Colon (tissue), 2 donors: Measurements from ENCODE around the gene IL17RC.

ENCODE experiments used
- FAIRE-seq: peaks from 2 replicates; lab custom pipeline; 2012; peaks lifted over from hg19 to GRCh38; lab: Jason Lieb, UNC
- donor health status: control.
- donor health status: control.

The IL17RC gene

DNA sequence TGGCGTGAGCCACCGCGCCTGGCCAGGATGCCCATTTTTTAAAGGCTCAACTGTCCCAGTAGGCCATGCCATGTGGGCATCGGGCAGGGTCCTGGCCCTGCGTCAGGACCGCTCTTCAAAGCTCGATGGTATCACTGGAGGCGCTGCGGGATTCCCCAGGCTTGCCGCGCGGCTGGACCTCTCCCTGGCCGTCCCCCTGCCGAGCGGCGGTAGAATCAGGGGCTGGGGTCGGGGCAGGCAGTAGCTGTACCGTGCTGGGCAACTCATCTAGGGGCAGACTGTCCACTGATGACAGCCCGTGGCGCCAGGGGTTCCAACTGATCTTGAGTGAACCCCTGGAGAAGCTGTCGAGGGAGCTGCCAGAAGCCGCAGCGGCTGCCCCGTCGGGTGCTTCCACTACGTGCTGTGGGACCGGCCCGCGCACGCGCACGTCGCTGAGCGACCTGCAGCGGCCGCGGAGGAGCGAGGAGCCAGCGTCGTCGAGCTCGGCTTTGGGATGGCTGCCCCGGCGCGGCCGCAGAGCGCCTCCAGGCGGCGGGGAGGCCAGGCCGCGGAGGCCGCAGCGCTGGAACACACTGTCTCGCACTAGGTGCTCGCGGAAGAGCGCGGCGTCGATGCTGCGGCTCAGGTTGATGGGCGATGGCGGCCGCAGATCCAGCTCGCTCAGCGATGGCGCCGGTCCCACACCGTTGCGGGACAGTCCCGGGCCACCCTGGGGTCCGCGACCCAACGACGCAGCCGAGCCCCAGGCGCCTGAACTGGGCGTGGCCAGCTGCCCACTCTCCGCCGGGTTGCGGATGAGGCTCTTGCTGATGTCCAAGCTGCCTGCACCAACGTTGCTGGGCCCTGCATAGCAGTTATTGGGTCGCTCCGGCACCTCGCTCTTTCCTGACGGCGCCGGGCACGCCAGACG lies 29.5 kb downstream of the IL17RC start:
- FAIRE-seq: no peak

DNA sequence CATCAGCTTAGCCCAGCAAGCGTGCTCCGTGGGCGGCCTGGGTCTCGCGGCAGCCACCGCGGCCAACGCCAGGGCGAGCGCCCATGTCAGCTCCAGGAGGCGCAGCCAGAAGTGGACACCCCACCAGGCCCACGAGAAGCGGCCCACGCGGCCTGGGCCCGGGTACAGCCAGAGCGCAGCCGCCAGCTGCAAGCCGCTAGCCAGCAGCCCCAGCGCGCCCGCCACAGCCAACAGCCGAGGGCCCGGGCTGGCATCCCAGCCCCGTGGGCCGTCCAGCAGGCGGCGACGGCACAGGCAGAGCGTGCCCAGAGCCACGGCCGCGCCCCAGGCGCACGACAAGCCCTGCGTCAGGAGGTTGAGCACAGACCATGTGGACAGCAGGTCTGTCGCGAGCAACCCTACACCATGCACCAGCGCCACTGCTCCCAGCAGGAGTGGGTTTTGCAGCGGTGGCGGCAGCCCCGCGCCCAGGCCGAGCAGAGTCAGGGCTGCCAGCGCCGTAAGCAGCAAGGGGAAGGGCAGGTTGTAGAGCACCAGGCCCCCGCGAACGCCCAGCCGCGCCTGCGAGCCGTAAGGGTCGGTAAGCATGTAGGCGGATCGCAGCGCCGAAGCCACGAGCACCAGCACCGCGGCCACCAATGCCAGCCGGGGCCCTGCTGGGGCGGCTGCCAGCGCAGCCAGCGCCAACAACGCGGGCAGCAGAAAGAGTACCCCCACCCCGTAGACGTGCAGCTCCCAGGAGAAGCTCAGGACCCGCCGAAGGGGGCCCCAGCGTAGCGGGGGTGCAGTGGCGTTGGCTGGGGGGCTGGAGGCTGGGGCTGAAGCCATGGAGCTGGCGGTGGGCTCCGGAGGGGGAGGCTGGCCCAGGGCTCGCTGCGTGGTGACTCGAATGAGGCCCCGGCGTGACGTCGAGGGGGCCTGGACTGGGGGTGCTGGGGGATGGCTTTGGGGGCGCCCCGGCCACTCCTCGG lies 30.4 kb downstream of the IL17RC start:
- no peak for FAIRE-seq

DNA sequence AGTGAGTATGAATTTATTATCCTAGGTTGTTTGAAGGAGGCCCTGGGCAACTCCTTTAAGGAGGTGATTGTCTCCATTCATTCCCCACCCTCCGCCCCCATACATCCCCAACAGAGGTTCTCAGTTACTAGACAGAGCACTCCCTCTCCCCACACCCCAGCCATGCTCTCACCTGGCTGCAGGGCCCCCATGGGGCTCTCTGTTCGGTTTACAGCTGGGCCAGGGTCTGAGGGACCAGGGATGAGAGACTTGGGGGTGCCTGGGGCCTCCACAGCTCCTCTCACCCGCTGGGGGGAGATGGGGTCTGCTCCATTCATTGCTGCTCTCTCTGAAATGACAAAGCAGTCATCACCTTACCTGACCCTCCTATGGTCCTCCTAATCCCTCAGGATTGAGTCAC lies 31.7 kb downstream of the IL17RC start:
- no peak for FAIRE-seq

DNA sequence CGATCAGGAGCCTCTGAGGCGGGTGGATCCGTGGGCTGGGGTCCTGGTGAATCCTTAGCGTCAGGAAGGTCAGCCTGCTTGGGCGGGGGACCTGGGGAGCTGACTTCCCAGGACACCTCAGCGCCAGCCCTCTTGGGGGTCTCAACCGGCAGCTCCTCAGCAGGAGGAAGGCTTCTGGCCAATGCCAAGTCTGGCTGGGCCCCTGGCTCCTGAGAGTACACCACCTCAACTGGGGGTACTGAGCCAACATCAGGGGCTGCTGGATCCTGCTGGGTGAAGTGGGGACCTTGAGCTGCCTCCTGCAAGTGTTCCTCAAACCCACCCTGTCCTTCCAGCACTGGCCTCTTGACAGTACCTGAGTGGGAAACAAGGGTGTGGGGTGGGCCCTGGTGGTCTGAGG lies 32.2 kb downstream of the IL17RC start:
- no peak for FAIRE-seq

DNA sequence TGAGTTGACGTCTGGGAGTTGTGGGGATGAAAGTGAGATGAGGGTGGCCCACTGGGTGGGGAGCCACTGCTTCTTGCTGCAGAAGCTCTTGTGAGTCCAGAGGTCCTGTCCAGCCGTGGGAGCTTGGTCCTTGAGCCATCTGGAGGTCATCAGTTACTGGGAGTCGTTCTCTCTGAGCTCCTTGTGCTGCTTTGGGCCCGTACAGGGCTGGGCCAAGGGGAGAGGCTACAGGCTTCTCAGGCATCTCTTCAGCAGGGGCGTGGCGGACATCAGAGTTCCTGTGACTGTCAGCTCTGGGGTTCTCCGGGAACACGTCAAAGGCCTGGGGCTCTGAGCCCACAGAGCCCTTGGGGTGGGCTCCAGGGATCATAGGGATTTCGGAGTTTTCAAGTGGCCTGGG lies 32.7 kb downstream of the IL17RC start:
- no peak for FAIRE-seq

DNA sequence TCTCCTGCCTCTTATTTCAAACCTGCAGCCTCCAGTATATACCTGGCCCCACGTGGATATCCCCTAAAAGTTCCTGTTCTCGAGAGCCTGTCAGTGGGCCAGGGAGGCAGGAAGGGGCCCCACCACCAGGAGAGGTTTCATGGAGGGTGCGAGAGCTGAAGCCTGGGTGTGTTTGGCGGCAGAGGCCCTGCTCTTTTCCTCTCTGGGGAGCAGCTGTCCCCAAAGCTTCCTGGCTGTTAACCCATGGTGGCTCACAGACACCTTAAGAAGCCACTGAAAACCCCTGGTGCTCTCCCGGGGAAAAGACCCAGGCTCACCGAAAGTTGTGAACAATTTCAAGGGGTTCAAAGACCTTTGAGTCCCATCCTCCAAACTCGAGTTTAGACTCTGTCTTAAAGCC lies 34.2 kb downstream of the IL17RC start:
- FAIRE-seq: no peak

DNA sequence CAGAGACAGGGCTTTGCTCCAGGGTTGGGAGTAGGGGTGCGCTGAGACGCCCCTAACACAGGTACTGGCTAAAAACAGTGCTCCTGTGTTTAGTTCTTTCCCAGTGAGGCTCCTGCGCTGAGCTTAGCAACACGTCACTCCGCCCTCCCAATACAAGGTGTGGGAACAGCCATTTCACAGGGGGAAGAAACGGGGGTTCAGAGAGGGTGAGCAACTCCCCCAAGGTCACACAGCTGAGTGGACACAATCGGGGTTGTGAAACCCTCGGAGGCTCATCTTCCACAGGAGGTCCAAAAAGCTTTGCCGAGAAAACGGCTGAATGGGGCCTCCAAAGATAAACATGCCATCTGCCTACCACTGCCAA lies 34.7 kb downstream of the IL17RC start:
- no peak for FAIRE-seq

DNA sequence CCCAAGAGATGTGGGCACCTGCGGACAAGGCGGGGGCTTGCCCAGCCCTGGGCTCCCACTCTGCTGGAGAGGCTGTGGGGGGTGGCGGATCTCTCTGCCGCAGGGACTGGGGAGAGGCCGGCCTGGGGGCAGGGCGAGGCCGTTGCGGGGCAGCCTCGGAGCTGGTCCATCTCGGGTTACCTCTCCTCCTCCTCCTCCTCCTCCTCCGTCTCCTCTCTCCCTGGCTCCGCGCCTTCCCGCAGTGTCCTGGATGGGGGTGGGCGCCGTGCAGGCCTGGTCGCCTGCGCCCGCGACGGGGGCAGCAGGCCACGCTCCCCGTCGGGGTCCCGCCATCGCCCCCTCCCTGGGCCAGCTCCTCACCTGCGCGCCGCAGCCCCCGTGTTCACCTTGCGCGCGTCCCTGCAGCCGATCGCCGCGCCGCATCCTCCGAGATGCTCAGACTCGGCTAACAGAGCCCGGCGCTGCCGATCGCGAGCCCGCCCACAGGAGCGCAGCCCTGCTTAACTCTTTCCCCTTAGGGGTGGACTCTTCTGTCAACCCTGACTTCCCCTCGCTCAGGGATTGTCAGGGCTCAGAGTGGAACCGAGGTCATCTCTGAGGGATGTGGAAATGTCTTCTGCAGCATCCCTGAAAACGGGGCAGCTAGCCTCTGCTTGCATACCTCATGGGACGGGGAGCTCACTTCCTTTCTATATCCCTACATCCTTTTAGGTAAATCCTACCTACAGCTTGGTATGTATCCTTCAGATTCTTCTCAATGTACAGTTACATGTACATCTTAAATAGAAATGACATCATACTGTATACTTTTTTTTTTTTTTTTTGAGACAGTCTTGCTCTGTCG lies 35.3 kb downstream of the IL17RC start, which contains the start of gene PRRT3:
Gene PRRT3 (minus strand): TSS at position 447 of the 844 bp plus-strand sequence. CDS start 2,293 bp downstream, outside the sequence.
- FAIRE-seq: no peak

DNA sequence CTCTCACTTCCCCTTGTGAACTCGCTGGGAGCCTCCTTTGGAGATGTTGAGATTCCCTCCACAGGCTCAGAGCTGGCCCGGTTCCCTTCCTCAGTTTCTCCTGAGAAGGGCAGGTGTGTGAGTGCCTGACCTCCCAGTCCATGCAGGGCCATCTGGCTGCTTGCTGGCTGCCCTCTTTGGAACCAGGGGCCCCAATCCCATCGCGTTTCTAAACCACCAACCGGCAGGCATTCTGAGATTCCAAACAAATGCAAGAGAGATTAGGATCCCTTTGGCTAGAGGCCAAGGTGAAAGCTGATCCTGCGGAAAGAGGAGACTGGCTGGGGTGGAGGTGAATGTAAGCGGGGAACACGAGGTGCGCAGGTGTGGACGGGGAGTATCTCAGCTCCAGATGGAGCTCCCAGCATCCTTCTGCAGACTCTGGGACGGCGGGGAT lies 38.2 kb downstream of the IL17RC start:
- FAIRE-seq: no peak

DNA sequence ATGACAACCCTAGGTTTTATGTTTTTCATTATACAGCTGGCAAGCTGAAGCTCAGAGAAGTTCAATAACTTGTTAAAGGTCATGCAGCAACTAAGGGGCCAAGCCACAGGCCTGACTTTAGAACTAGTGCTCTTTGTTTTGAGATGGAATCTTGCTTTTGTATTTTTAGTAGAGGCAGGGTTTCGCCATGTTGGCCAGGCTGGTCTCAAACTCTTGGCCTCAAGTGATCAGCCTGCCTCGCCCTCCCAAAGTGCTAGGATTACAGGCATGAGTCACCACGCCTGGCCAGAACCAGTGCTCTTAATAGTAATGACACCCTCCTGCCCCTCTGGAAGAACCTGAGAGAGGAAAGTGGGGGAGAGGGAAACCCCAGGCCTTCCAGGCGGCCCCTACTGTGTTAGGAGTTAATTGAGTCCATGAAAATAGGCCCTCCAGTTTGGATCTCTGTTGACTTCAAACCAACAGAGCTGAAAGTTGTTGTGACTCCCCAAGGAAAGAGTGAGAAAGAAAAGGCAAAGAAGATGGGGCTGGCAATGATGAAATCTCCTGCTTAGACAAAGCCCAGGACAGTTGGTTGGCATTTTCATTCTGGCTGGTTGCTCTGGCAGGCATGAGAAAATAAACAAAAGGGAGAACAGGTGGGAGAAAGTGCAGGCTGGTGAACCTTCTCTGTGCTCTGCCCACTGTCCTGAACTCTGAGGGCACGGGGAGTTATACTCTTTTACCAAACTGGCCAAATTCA lies 38.9 kb downstream of the IL17RC start:
- no peak for FAIRE-seq

DNA sequence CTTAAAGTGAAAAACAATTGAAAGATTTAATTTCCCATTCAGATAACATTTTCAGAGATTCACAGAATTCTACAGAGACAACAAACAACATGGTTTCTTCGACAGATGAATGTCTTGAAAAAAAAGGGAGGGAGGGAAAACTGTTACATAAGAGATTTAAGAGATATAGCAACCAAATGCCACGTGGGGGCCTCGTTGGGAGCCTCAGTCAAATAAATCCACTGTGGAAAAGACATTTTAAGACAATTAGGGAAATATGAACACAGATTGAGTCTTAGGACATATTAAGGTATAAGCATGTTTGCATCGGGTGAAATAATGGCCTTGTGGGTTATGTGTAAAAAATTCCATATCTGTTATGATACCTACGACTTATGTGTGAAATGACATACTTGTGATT lies 40.3 kb downstream of the IL17RC start:
- no peak for FAIRE-seq

DNA sequence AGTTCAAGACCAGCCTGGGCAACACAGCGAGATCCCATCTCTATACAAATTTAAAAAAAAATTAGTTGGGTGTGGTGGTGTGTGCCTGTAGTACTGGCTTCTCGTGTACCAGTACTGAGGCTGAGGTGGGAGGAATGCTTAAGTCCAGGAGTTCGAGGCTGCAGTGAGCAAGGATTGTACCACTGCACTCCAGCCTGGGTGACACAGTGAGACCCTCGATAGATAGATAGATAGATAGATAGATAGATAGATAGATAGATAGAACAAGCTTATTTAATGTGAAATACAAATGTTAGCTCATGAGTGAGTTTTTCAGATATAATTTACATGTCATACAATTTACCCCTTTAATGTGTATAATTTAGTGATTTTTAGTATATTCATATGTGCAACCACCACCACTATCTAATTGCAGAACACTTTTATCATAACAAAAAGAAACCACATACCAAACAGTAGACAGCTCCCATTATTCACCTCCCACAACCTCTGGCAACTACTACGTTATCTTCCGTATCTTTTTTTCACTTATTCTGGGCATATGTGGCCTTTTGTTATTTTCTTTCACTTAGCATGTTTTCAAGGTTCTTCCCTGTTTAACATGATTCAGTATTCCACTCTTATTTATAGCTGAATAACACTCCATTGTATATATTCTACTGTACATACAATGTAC lies 48.4 kb downstream of the IL17RC start:
- no peak for FAIRE-seq

DNA sequence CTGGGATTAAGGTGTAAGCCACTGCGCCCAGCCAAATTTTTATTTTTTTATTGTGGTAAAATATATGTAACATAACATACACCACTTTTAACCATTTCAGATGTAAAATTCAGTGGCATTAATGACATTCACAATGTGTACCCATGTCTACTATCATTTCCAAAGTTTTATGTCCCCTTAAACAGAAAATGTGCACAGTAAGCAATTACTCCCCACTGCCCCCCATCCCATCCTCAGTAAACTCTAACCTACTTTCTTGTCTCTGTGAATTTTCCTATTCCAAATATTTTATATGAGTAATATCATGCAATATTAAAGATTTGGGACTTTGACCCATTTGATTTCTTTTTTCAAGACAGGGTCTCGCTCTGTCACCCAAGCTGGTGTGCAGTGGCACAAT lies 49.9 kb downstream of the IL17RC start:
- FAIRE-seq: no peak

DNA sequence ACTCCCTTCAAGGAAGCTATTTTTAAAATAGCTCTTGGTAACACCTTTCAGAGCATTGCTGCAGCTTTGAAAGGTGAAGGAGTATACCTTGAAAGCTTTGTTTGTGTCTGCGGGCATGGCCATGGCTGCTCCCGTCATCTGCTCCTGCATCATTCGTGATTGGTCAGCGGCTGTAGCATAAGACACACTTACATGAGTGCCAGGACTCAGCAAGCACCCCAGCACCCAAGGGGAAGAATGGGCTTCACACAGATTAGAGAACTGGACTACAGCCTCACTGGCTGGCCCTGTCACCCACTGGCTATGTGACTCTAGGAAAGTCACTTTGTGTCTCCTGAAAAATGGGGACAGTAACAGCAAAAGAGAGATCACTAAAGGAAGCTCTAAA lies 52.7 kb downstream of the IL17RC start:
- no peak for FAIRE-seq

DNA sequence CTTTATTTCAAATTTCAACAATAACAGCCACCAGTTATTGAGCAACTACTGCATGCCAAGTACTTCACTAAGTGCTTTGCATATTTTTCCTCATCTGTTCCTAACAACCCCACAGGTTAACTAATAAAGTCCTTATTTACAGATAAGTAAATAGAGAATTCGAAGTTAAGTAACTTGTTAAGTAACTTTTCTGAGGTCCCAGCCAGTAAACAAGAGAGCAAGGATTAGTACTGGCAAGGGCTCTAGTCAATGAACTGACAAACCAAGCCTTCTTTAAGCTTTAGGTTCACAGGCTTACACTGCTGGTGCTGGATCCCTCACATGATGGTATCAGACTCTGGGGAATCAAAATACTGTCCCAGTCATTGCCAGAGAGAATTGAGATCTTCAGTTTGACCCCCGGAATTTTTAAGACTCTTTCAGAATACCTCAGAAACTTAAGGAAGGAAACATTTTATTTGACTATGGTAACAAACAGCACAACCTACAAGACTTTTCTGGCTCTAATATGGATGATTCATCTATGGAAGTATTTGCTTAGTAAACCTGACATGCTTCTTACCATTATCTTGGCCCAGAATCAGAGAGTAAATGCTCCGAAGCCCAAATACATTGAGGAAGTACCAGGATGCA lies 53.2 kb downstream of the IL17RC start:
- no peak for FAIRE-seq

DNA sequence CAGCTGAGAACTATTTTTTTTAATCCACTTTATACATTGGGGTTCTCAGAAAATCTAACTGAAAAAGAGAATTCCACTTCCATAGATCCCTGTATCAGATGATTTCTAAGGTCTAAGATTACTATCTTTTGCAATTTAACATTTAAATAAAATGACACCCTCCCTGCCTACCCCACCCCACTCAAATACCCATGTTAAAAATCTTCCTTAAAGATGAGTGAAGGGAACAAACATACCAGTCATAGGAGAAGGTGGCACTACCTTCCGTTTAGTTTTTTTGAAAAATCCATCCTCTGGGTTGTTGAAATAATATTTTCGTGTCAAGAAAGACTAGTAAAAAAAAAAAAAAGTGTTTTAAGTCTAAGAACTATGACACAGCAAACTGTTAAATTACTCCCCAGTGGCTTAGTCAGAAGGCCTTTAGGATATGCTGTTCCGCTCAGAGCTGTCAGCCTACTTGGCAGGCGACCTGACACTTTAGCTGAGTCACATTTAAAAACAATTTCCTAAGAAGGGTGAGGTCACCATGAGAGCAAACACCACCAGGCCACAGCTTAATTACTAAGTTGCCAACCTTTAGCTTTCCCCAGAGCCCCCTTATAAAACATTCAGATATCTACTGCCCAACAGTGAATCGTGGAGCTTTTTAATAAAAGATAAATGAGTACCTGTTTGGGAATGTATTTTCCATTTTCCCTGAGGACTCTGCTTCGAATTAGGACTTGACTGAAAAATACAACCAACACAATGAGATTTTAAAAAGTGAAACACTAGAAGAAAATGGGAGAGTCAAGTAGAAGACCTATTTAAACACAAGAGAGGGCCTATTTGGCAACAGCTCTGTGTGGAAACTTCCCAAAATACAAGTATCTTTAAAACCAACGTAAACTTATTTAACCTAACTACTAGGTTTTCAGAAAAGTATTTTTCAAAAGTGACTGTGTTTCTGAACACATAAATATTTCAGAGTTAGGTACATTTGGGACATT lies 60.1 kb downstream of the IL17RC start:
- no peak for FAIRE-seq

DNA sequence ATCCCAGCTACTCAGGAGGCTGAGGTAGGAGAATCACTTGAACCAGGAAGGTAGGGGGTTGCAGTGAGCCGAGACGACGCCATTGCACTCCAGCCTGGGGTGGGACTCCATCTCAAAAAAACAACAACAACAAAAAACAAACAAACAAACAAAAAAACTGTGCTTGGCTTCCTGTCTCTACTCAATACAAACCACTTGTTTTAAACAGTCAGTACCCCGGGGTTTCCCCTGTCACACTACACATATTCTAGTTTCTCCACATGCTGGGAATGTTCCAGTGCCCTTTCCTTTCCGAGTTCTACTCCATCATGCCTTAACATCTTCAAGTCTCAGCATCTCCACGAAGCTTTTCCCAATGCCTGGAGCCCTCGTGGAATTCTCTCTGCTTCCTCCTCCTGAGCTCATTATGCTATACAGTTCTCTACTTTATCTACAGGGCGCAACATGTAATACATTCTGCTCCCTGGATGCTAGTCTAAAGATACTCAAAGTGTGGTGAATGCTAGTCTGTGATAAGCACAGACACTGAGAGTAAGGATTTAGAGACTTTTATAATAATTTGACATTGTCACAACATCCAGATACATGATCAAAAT lies 61.9 kb downstream of the IL17RC start:
- no peak for FAIRE-seq

DNA sequence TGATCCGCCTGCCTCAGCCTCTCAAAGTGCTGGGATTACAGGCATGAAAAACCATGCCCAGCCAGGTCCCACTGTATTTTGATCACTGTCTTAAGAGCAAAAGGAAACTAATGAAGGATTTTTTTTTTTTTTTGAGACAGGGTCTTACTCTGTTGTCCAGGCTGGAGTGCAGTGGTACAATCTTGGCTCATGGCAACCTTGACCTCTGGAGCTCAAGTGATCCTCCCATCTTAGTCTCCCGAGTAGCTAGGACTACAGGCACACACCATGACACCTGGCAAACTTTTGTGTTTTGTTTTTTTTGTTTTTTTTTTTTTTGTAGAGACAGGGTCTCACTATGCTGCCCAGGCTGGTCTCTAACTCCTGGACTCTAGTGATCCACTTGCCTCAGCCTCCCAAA lies 63.4 kb downstream of the IL17RC start:
- no peak for FAIRE-seq
